Measurements from ENCODE around the gene ABCD1. TPM values are rescaled to one million over a fixed set of nuclear protein-coding genes. Genes with fewer than 3 reads are reported as not detected.
A peak's percentile ranks its signal among the peaks of the same experiment; 100 is the strongest.

The ABCD1 gene
- total and polyA plus RNA-seq, 2 donors from 2014 or later, result 5.2 to 13.7 TPM

GRCh38 chrX:153686711-153687110, 37.9 kb upstream of the ABCD1 start:
- intact Hi-C loops (cut with DNase I), result no loop called here
- Histone ChIP-seq H3K27me3 (ENCODE audit: control insufficient read depth, insufficient read depth, low read length) (no peaks in the 10 kb centered on the region), H3K4me1 (ENCODE audit: control insufficient read depth in 2 of 3, insufficient read depth in 2 of 3, low read depth in 1 of 3, low read length in 3 of 3) (peaks cover 0 to 4% (median 0%) of the 10 kb centered on the region in 3 donors), H3K9ac (ENCODE audit: low read length in 3 of 3) (no peak overlapping the region), H3K27ac (ENCODE audit: low read depth in 2 of 2, low read length in 2 of 2) (no peak overlapping the region), H3K4me3 (ENCODE audit: low read length in 3 of 3) (no peak overlapping the region), H3K9me3 (ENCODE audit: control insufficient read depth in 2 of 3, insufficient read depth in 1 of 3, low read length in 3 of 3) (no peaks in the 10 kb centered on the region), H3K36me3 (ENCODE audit: control insufficient read depth in 2 of 3, insufficient read depth in 3 of 3, low read length in 3 of 3) (no peaks in the 10 kb centered on the region)
- FAIRE-seq, result no peak
- peak in 3 of 5 donors; percentile 68 to 80 (median 73) for DNase-seq
- no peak for TF ChIP-seq CTCF (IDR thresholded peaks at IDR 0.05; ENCODE audit: borderline replicate concordance, extremely low read depth, insufficient read depth)

GRCh38 chrX:153687121-153688039, 37.3 kb upstream of the ABCD1 start, which contains the start of gene SLC6A8:
TSS of gene SLC6A8 (plus strand) at chrX:153687926. CDS start at chrX:153688575, 649 bp downstream.
- intact Hi-C loops (cut with DNase I), result no loop called here
- no peaks in the 10 kb centered on the region for H3K9me3 ChIP-seq (ENCODE audit: control insufficient read depth in 2 of 3, insufficient read depth in 1 of 3, low read length in 3 of 3)
- peaks cover 0 to 4% (median 0%) of the 10 kb centered on the region in 3 donors for H3K4me1 ChIP-seq (ENCODE audit: control insufficient read depth in 2 of 3, insufficient read depth in 2 of 3, low read depth in 1 of 3, low read length in 3 of 3)
- peak; percentile 73 to 91 (median 86) for DNase-seq
- FAIRE-seq, result no peak
- no peaks in the 10 kb centered on the region for H3K27me3 ChIP-seq (ENCODE audit: control insufficient read depth, insufficient read depth, low read length)
- peak; percentile 25 for TF ChIP-seq CTCF (IDR thresholded peaks at IDR 0.05; ENCODE audit: borderline replicate concordance, extremely low read depth, insufficient read depth)
- H3K27ac ChIP-seq (ENCODE audit: low read depth in 2 of 2, low read length in 2 of 2), result no peak within 1 kb of the TSS
- no peaks in the 10 kb centered on the region for H3K36me3 ChIP-seq (ENCODE audit: control insufficient read depth in 2 of 3, insufficient read depth in 3 of 3, low read length in 3 of 3)
- H3K4me3 ChIP-seq (ENCODE audit: low read length in 3 of 3), result no peak within 1 kb of the TSS
- no peak within 1 kb of the TSS for H3K9ac ChIP-seq (ENCODE audit: low read length in 3 of 3)

- intact Hi-C loops (cut with DNase I), result no loop called here
- H3K4me3 ChIP-seq (ENCODE audit: low read length in 3 of 3), result no peak overlapping the region
- DNase-seq (peak in 1 of 5 donors; percentile 44), FAIRE-seq (no peak)
- TF ChIP-seq CTCF (IDR thresholded peaks at IDR 0.05; ENCODE audit: borderline replicate concordance, extremely low read depth, insufficient read depth), result no peak
- no peaks in the 10 kb centered on the region for H3K36me3 ChIP-seq (ENCODE audit: control insufficient read depth in 2 of 3, insufficient read depth in 3 of 3, low read length in 3 of 3)
- H3K9me3 ChIP-seq (ENCODE audit: control insufficient read depth in 2 of 3, insufficient read depth in 1 of 3, low read length in 3 of 3), result no peaks in the 10 kb centered on the region
- no peak overlapping the region for H3K27ac ChIP-seq (ENCODE audit: low read depth in 2 of 2, low read length in 2 of 2)
- H3K4me1 ChIP-seq (ENCODE audit: control insufficient read depth in 2 of 3, insufficient read depth in 2 of 3, low read depth in 1 of 3, low read length in 3 of 3), result peaks cover 0 to 4% (median 0%) of the 10 kb centered on the region in 3 donors
- no peaks in the 10 kb centered on the region for H3K27me3 ChIP-seq (ENCODE audit: control insufficient read depth, insufficient read depth, low read length)
- no peak overlapping the region for H3K9ac ChIP-seq (ENCODE audit: low read length in 3 of 3)
Observed at GRCh38 chrX:153688071-153688470, 36.6 kb upstream of the ABCD1 start.
